Fibroblast of lung (primary cell): ENCODE results near the gene JAKMIP1.

Source experiments
- EZH2 ChIP-seq: IDR thresholded peaks from 2 replicates; pipeline ENCODE4 v1.5.1; 2012; ENCODE audit warnings: low read length, control low read depth, mild to moderate bottlenecking; ENCODE audit errors: missing control alignments
- TF ChIP-seq, protein P1 (sequence below), 2 donors: IDR thresholded peaks in 1 of 2; conservative IDR thresholded peaks in 1 of 2; 1 replicate in 1 of 2; 2 replicates in 1 of 2; pipeline ENCODE4 v1.5.1; 2011 to 2012; ENCODE audit warnings: low read length in 2 of 2, control low read depth in 1 of 2, inconsistent platforms in 1 of 2, low read depth in 1 of 2, mild to moderate bottlenecking in 1 of 2

GRCh38 chr4:6155996-6156750 lies 44.2 kb downstream of the JAKMIP1 start:
- TF ChIP-seq, protein P1, sequence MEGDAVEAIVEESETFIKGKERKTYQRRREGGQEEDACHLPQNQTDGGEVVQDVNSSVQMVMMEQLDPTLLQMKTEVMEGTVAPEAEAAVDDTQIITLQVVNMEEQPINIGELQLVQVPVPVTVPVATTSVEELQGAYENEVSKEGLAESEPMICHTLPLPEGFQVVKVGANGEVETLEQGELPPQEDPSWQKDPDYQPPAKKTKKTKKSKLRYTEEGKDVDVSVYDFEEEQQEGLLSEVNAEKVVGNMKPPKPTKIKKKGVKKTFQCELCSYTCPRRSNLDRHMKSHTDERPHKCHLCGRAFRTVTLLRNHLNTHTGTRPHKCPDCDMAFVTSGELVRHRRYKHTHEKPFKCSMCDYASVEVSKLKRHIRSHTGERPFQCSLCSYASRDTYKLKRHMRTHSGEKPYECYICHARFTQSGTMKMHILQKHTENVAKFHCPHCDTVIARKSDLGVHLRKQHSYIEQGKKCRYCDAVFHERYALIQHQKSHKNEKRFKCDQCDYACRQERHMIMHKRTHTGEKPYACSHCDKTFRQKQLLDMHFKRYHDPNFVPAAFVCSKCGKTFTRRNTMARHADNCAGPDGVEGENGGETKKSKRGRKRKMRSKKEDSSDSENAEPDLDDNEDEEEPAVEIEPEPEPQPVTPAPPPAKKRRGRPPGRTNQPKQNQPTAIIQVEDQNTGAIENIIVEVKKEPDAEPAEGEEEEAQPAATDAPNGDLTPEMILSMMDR (conservative IDR thresholded peaks at IDR 0.05 in 1 of 2, IDR thresholded peaks at IDR 0.05 in 1 of 2; ENCODE audit: low read depth in 1 of 2, low read length in 2 of 2) = no peak
- TF ChIP-seq EZH2 = no peak
